Loucy (cell line): ENCODE results near the gene PDHA1.

Source experiments
- CTCF ChIP-seq: fragments of 200-600 bp; sonication (generic); conservative IDR thresholded peaks from 2 replicates; pipeline ENCODE4 v1.5.1; 2014; ENCODE audit warnings: mild to moderate bottlenecking, antibody characterized with exemption, low read length
- EZH2phosphoT487 ChIP-seq: fragments of 200-600 bp; IDR thresholded peaks from 2 replicates; pipeline ENCODE4 v1.6.1; 2018; ENCODE audit warnings: antibody characterized with exemption, mild to moderate bottlenecking, moderate library complexity, borderline replicate concordance

- no peak for TF ChIP-seq CTCF
- no peak for TF ChIP-seq EZH2phosphoT487
Measured at GRCh38 chrX:19392703-19393102, 49.0 kb downstream of the PDHA1 start.
